Uterus (tissue), 2 donors: ENCODE data around the gene UGT1A4.

Source experiments
- POLR2A ChIP-seq, 2 donors: fragments of 450-650 bp; IDR thresholded peaks; one replicate each; pipeline ENCODE4 v1.6.1; 2016; ENCODE audit warnings: antibody characterized with exemption in 2 of 2, mild to moderate bottlenecking in 1 of 2, moderate library complexity in 1 of 2
- TF ChIP-seq, protein P1 (sequence below), 4 experiments: fragments of 200-600 bp in 2 of 4; fragments of 450-650 bp in 2 of 4; sonication (generic) in 2 of 4; IDR thresholded peaks; one replicate each; pipeline ENCODE4 v1.5.1; 2016 to 2019; ENCODE audit warnings: antibody characterized with exemption in 4 of 4, mild to moderate bottlenecking in 2 of 4, moderate library complexity in 1 of 4

DNA sequence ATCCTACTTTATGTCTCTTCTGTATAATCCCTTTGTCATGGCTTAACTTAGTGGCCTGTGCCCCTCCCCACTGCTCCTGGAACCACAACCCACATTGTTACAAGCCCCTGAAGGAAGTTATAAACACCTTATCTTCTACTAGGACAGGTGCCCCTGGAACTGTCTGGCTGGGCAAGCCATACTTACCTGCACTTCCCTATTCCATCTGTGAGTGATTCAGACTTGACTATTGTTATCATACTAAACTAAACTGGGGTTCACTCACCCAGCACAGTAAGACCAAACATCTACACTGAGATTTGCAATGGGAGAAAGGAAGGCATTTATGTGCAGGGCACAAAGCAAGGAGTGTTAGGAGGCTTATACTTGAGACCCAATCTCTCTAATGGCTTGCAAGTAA is 29.5 kb upstream of the UGT1A4 start:
- TF ChIP-seq, protein P1, sequence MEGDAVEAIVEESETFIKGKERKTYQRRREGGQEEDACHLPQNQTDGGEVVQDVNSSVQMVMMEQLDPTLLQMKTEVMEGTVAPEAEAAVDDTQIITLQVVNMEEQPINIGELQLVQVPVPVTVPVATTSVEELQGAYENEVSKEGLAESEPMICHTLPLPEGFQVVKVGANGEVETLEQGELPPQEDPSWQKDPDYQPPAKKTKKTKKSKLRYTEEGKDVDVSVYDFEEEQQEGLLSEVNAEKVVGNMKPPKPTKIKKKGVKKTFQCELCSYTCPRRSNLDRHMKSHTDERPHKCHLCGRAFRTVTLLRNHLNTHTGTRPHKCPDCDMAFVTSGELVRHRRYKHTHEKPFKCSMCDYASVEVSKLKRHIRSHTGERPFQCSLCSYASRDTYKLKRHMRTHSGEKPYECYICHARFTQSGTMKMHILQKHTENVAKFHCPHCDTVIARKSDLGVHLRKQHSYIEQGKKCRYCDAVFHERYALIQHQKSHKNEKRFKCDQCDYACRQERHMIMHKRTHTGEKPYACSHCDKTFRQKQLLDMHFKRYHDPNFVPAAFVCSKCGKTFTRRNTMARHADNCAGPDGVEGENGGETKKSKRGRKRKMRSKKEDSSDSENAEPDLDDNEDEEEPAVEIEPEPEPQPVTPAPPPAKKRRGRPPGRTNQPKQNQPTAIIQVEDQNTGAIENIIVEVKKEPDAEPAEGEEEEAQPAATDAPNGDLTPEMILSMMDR (IDR thresholded peaks at IDR 0.05): no peak
- TF ChIP-seq POLR2A (IDR thresholded peaks at IDR 0.05): no peak
